ENCODE results near the gene GABRG3.

The GABRG3 gene

GRCh38 chr15:27410996-27411605 is 440.1 kb downstream of the GABRG3 start:
- DNase-seq (ENCODE audit: low read depth in 2 of 2): no peak

DNA sequence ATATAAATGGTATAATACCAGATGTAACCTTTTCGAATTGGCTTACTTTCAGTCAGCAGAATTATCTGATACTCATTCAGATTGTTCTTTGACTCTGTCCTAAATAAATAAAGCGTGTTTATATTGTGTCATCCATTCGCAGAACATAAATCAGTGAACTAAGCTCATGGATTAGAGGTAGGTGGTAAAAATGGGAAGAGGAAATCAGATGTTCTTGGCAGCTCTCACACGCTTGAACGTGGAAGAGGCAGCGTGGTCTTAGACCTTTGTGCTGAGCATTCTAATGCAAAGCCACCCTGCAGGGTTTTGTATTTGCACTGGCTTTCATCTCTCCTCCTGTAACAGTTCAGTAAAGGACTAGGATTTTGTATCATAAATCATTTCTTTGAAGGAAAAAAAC is 441.4 kb downstream of the GABRG3 start:
- no peak for DNase-seq (ENCODE audit: low read depth in 2 of 2)

GRCh38 chr15:27414168-27414870 is 443.3 kb downstream of the GABRG3 start:
- DNase-seq (ENCODE audit: low read depth in 2 of 2): no peak

- no peak for DNase-seq (ENCODE audit: low read depth in 2 of 2)
These were observed 447.7 kb downstream of the GABRG3 start for GRCh38 chr15:27418726-27419125.

DNA sequence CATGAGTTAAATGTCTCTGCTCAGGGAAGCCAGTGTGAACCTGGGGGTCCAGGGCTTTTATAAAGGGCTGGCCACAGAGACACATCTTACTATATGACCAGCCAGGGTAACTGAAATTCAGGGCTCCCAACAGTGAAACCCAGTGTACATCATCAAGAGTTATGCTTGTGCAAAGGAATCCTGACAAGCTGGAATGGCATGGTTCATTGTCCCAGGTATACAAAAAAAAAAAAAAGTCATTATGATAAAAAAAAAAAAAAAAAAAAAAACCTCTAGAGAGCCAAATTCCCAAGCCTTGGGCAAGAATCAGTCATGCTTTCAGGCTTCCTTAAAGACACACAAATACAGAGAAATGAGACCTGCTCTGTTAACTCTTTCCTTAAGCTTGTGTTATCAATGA is 452.0 kb downstream of the GABRG3 start:
- DNase-seq (ENCODE audit: low read depth in 2 of 2): no peak

DNA sequence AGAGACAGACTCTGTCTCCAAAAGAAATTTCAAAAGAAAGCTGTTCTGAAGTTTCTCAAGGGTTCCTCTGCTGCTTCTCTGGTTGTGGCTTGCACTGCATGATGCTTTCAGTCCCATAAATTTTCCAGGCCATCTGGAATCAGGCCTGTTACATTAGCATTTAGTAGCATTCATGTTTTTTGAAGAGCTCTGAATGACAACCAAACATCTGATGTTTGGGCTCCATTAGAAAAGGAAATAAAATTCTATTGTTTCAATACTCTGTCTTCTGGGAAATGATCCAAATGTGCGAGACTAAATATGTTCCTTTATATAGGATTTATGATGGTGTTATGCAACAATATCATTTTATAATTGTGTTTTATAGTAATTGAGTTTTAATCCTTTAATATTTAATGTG is 455.8 kb downstream of the GABRG3 start:
- no peak for DNase-seq (ENCODE audit: low read depth in 2 of 2)

GRCh38 chr15:27427276-27427675 is 456.3 kb downstream of the GABRG3 start:
- no peak for DNase-seq (ENCODE audit: low read depth in 2 of 2)

DNA sequence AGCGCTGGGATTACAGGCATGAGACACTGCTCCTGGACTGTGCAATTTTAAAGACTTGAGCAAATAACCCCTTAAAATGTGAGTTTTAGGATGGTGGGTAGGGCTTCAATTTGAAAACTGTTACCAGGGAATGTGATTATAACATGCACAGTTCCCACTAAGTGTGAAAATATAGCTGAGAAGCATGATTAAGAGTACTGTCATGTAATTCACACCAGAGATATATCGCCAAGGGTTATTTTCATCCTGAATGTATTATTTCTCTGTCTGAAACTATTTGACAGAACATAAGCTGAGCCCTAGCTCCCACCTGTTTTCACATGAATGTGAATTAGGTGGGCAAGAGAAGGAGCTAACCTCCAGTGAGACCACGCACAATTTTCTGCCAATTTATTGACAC is 457.2 kb downstream of the GABRG3 start:
- DNase-seq (ENCODE audit: low read depth in 2 of 2): no peak

- DNase-seq (ENCODE audit: low read depth in 2 of 2): no peak
These were observed 458.6 kb downstream of the GABRG3 start for GRCh38 chr15:27429577-27429976.

- DNase-seq (ENCODE audit: low read depth in 2 of 2): no peak
These were observed 462.6 kb downstream of the GABRG3 start for GRCh38 chr15:27433604-27434003.

- DNase-seq (ENCODE audit: low read depth in 2 of 2): no peak
These were observed 467.7 kb downstream of the GABRG3 start for GRCh38 chr15:27438403-27439375.

- no peak for DNase-seq (ENCODE audit: low read depth in 2 of 2)
These were observed 470.1 kb downstream of the GABRG3 start for GRCh38 chr15:27441120-27441519.

GRCh38 chr15:27448234-27448633 is 477.3 kb downstream of the GABRG3 start:
- no peak for DNase-seq (ENCODE audit: low read depth in 2 of 2)

GRCh38 chr15:27448986-27449385 is 478.0 kb downstream of the GABRG3 start:
- DNase-seq (ENCODE audit: low read depth in 2 of 2): no peak

- DNase-seq (ENCODE audit: low read depth in 2 of 2): no peak
These were observed 479.0 kb downstream of the GABRG3 start for GRCh38 chr15:27449941-27450340.

GRCh38 chr15:27454281-27455075 is 483.5 kb downstream of the GABRG3 start:
- DNase-seq (ENCODE audit: low read depth in 2 of 2): no peak

- no peak for DNase-seq (ENCODE audit: low read depth in 2 of 2)
These were observed 485.8 kb downstream of the GABRG3 start for GRCh38 chr15:27456807-27457206.

- DNase-seq (ENCODE audit: low read depth in 2 of 2): no peak
These were observed 486.8 kb downstream of the GABRG3 start for GRCh38 chr15:27457766-27458165.

- no peak for DNase-seq (ENCODE audit: low read depth in 2 of 2)
These were observed 487.5 kb downstream of the GABRG3 start for GRCh38 chr15:27458345-27459084.

DNA sequence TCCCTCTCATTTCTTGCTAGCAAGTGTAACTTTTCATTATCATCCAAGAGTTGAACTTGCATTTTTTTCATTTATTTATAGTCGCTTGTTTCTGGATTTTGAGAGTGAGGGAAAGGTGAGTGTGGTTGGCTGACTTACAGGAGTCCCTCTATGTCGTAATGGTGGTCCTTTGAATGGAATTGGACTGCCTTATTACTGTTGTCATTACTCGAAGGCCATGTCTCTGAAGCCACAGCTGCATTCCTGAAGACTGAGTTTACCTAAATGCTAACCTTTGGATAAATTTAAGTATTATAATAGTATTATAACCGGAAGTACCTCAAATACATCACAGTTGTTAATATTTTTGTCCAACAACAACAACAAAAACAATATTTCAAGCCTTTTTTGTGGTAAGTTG is 488.9 kb downstream of the GABRG3 start:
- no peak for DNase-seq (ENCODE audit: low read depth in 2 of 2)

DNA sequence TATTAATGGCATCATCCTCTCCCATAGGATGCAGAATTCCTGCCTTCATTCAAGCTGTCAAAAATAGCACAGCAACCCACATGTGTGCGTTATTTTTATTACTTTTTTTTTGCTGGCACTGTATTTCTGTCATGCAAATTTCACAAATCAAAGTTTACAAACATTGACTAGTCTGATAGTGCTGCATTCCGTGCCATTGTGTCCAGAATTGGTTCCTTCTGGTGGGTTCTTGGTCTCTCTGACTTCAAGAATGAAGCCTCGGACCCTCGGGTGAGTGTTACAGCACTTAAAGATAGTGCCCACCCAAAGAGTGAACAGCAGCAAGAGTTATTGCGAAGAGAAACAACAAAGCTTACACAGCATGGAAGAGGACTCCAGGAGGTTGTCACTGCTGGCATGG is 490.2 kb downstream of the GABRG3 start:
- no peak for DNase-seq (ENCODE audit: low read depth in 2 of 2)

Data from stimulated activated CD8-positive, alpha-beta memory T cell treated with anti-CD3 and anti-CD28 coated beads, Interleukin-2, amount 100 ng/mL, for 48 hours (primary cell).